OCI-LY7 (cell line): ENCODE measurements around the gene TIMM10. TPM values are rescaled to one million over a fixed set of nuclear protein-coding genes. Genes with fewer than 3 reads are reported as not detected.
A peak's percentile ranks its signal among the peaks of the same experiment; 100 is the strongest.

Source experiments
- BruUV-seq: library from RNA; stranded (reverse); fragments of 400-500 nt; replicated peaks from 2 replicates; lab custom pipeline; 2021; lab: Mats Ljungman, UMichigan
- CTCF ChIA-PET: fragments of 300-600 bp; sonication (Branson Sonifier 250); formaldehyde crosslinking; loops from one replicate; lab custom pipeline; 2022; ENCODE audit warnings: antibody characterized with exemption; ENCODE audit not compliant: unreplicated experiment; lab: Charles Lee
- POLR2A ChIA-PET: fragments of 300-600 bp; sonication (Branson Sonifier 250); formaldehyde crosslinking; loops from one replicate; lab custom pipeline; 2022; ENCODE audit warnings: antibody characterized with exemption; lab: Charles Lee
- DNase-seq: peaks from one replicate; pipeline ENCODE4 v3.0.0-alpha.2; 2015; ENCODE audit warnings: low spot score
- H2AFZ ChIP-seq: fragments of 200-600 bp; sonication (generic), shearing (Covaris generic); 2 replicates; pipeline ENCODE4 v1.6.1; 2014; ENCODE audit warnings: mild to moderate bottlenecking, antibody characterized with exemption, low read length, moderate library complexity
- H3K27ac ChIP-seq: fragments of 200-600 bp; sonication (generic); 2 replicates; pipeline ENCODE4 v1.5.1; 2014; ENCODE audit warnings: mixed run types, low read depth, mild to moderate bottlenecking, moderate library complexity, low read length, inconsistent platforms; ENCODE audit not compliant: poor library complexity, severe bottlenecking
- H3K36me3 ChIP-seq: fragments of 200-600 bp; sonication (generic); 2 replicates; pipeline ENCODE4 v1.6.1; 2014; ENCODE audit warnings: mild to moderate bottlenecking, antibody characterized with exemption, low read length, moderate library complexity, mixed read lengths; ENCODE audit not compliant: insufficient read depth
- H3K4me1 ChIP-seq: fragments of 200-600 bp; sonication (generic); 2 replicates; pipeline ENCODE4 v1.5.1; 2014; ENCODE audit warnings: mild to moderate bottlenecking, low read length; ENCODE audit not compliant: insufficient read depth, poor library complexity, severe bottlenecking
- H3K4me2 ChIP-seq: fragments of 200-600 bp; sonication (generic); 2 replicates; pipeline ENCODE4 v1.6.1; 2014; ENCODE audit warnings: mild to moderate bottlenecking, low read length
- H3K4me3 ChIP-seq: fragments of 200-600 bp; sonication (generic); 2 replicates; pipeline ENCODE4 v1.5.1; 2014; ENCODE audit warnings: mild to moderate bottlenecking, low read depth, low read length; ENCODE audit not compliant: poor library complexity, severe bottlenecking
- H3K79me2 ChIP-seq: fragments of 200-600 bp; sonication (generic); 2 replicates; pipeline ENCODE4 v1.6.1; 2016; ENCODE audit warnings: low read depth, mild to moderate bottlenecking, low read length, moderate library complexity, mixed read lengths; ENCODE audit not compliant: insufficient read depth
- H3K9me2 ChIP-seq: fragments of 200-600 bp; sonication (generic); 2 replicates; pipeline ENCODE4 v1.6.1; 2016; ENCODE audit warnings: mild to moderate bottlenecking, low read length, mixed read lengths; ENCODE audit not compliant: insufficient read depth
- H3K9me3 ChIP-seq: fragments of 200-600 bp; sonication (generic); 2 replicates; pipeline ENCODE4 v1.6.1; 2014; ENCODE audit warnings: mild to moderate bottlenecking, mixed run types, low read length, mixed read lengths
- H4K20me1 ChIP-seq: fragments of 200-600 bp; sonication (generic); 2 replicates; pipeline ENCODE4 v1.6.1; 2014; ENCODE audit warnings: mild to moderate bottlenecking, antibody characterized with exemption, low read length, moderate library complexity, mixed read lengths; ENCODE audit not compliant: insufficient read depth
- EZH2phosphoT487 ChIP-seq: fragments of 200-600 bp; sonication (generic); IDR thresholded peaks from 2 replicates; pipeline ENCODE4 v1.6.1; 2018; ENCODE audit warnings: low read depth, borderline replicate concordance, mild to moderate bottlenecking, mixed run types, antibody characterized with exemption, low read length, moderate library complexity, mixed read lengths
- intact Hi-C: fragments of 100-400 bp; cut with micrococcal nuclease; formaldehyde crosslinking; loops from one replicate; pipeline ENCODE4 v1.10.0; 2022; ENCODE audit not compliant: unreplicated experiment
- total RNA-seq, 2 experiments: library from RNA; depleted of rRNA in 1 of 2; stranded (reverse); fragments of >200 nt in 1 of 2; shearing (Covaris generic) in 1 of 2; gene quantifications; 2 replicates each; pipeline ENCODE4 v1.2.3, GENCODE V29; 2014 to 2022
- TF ChIP-seq, protein P1 (sequence below): fragments of 200-600 bp; sonication (generic); conservative IDR thresholded peaks from 2 replicates; pipeline ENCODE4 v1.5.1; 2014; ENCODE audit warnings: mild to moderate bottlenecking, antibody characterized with exemption, low read length, moderate library complexity, mixed read lengths

TIMM10 gene
- total RNA-seq, 2 experiments from 2014 or later, result 163 to 258 TPM

DNA sequence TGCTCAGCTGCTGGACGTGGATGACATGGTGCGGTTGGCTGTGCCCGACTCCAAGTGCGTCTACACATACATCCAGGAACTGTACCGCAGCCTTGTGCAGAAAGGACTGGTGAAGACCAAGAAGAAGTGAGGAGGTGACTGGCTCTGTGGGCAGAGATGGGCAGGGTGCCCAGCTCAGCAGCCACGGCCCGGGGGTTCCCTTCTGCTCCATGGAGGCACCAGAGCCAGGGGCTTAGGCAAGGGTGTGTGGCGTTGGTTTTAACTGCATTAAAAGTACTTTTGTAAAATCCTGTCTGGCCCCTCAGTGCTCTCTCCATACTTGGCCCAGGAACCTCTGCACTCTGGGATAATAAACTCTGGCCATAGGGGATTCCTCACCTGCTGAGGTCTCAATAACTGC lies 19.4 kb upstream of the TIMM10 start:
- peaks cover 9% of the 10 kb centered on the region for H3K4me1 ChIP-seq
- H3K9me3 ChIP-seq, result no peaks in the 10 kb centered on the region
- H3K36me3 ChIP-seq, result peaks cover 43% of the 10 kb centered on the region
- CTCF ChIA-PET, result no interaction called here
- intact Hi-C loops, result no loop called here
- BruUV-seq, result no TSS peak
- no peaks in the 10 kb centered on the region for H4K20me1 ChIP-seq
- H2AFZ ChIP-seq, result no peak overlapping the region
- H3K4me2 ChIP-seq, result no peak overlapping the region
- POLR2A ChIA-PET, result no interaction called here
- no peaks in the 10 kb centered on the region for H3K79me2 ChIP-seq
- no peak overlapping the region for H3K4me3 ChIP-seq
- H3K9me2 ChIP-seq, result no peaks in the 10 kb centered on the region
- no peak for DNase-seq
- TF ChIP-seq, protein P1, sequence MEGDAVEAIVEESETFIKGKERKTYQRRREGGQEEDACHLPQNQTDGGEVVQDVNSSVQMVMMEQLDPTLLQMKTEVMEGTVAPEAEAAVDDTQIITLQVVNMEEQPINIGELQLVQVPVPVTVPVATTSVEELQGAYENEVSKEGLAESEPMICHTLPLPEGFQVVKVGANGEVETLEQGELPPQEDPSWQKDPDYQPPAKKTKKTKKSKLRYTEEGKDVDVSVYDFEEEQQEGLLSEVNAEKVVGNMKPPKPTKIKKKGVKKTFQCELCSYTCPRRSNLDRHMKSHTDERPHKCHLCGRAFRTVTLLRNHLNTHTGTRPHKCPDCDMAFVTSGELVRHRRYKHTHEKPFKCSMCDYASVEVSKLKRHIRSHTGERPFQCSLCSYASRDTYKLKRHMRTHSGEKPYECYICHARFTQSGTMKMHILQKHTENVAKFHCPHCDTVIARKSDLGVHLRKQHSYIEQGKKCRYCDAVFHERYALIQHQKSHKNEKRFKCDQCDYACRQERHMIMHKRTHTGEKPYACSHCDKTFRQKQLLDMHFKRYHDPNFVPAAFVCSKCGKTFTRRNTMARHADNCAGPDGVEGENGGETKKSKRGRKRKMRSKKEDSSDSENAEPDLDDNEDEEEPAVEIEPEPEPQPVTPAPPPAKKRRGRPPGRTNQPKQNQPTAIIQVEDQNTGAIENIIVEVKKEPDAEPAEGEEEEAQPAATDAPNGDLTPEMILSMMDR, result no peak
- no peak overlapping the region for H3K27ac ChIP-seq

DNA sequence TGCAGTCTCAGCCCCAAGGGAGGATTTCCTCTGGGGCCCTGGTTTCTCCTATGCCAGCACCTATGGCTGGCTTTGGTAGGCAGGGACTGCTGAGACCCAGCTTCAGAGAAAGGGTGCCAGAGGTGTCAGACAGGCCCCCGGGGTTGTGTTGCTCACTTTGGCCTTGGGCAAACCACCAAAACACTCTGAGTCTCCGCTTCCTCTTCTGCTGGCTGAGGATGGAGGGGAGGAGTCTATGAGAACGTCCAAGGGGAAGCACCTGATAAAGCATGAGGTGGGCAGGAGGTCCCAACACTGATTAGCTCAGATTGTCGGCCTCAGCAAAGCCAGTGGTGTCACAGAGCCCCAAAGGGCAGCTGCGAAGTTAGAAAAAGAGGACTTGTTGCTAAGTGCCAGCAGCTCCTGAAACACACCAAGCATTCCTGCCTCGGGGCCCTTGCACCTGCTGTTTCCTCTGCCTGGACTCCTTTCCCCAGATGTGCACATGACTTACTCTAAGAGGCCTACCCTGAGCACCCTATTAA lies 17.4 kb upstream of the TIMM10 start:
- no peaks in the 10 kb centered on the region for H3K79me2 ChIP-seq
- no peaks in the 10 kb centered on the region for H3K9me2 ChIP-seq
- H3K9me3 ChIP-seq, result no peaks in the 10 kb centered on the region
- no peaks in the 10 kb centered on the region for H4K20me1 ChIP-seq
- ChIA-PET CTCF (no interaction called here), POLR2A (interaction anchor here (0.7 kb wide), 1 partner anchor 10 kb away, joined by 3 read pairs; no protein-coding TSS in a partner anchor)
- TF ChIP-seq, protein P1, result no peak
- no peak for TF ChIP-seq EZH2phosphoT487
- H3K4me3 ChIP-seq, result no peak overlapping the region
- no TSS peak for BruUV-seq
- DNase-seq, result peak; percentile 29
- intact Hi-C loops, result no loop called here
- peaks cover 28% of the 10 kb centered on the region for H3K36me3 ChIP-seq
- H3K4me1 ChIP-seq, result peaks cover 9% of the 10 kb centered on the region
- 0 out of 2 replicates have a peak overlapping the region, but pooled peaks have one; percentile 1 for H3K4me2 ChIP-seq
- no peak overlapping the region for H3K27ac ChIP-seq
- H2AFZ ChIP-seq, result no peak overlapping the region

DNA sequence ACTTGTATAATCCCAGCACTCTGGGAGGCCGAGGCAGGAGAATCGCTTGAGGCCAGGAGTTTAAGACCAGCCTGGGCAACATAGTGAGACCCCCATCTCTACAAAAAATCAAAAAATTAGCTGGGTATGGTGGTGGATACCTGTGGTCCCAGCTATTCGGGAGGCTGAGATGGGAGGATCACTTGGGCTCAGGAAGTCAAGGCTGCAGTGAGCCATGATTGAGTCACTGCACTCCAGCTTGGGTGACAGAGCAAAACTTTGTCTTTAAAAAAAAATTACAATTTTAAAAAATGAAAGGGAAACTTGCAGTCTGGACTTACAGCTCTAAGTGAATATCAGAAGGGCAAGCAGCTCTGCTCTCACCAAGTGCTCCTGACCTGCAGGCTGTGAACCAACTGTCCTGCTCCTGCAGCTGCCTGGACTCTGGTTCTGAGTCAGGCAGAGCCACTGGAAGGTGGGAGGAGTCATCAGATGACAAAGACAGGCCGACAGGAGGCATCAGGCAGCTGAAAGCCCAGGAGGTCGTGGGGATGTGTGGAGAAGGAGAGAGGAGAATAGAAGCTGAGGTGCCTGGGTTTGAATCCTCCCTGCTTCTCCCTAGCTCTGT lies 16.4 kb upstream of the TIMM10 start:
- peaks cover 19% of the 10 kb centered on the region for H3K36me3 ChIP-seq
- no peaks in the 10 kb centered on the region for H3K9me2 ChIP-seq
- ChIA-PET CTCF (interaction anchor here (0.8 kb wide), 1 partner anchor 98 kb away, joined by 4 read pairs; no protein-coding TSS in a partner anchor), POLR2A (interaction anchor here (0.5 to 1.5 kb wide), 2 partner anchors 15 to 242 kb away, joined by 3 read pairs; no protein-coding TSS in a partner anchor)
- no peak overlapping the region for H3K4me3 ChIP-seq
- no peak for DNase-seq
- no peaks in the 10 kb centered on the region for H3K9me3 ChIP-seq
- no peak for TF ChIP-seq EZH2phosphoT487
- TF ChIP-seq, protein P1, result no peak
- H3K4me1 ChIP-seq, result peaks cover 9% of the 10 kb centered on the region
- H3K79me2 ChIP-seq, result no peaks in the 10 kb centered on the region
- H3K4me2 ChIP-seq, result no peak overlapping the region
- intact Hi-C loops, result no loop called here
- H4K20me1 ChIP-seq, result no peaks in the 10 kb centered on the region
- H2AFZ ChIP-seq, result no peak overlapping the region
- BruUV-seq, result no TSS peak
- no peak overlapping the region for H3K27ac ChIP-seq
